ENCODE results near the gene SPPL3.

The SPPL3 gene

GRCh38 chr12:120869376-120869775, 34.8 kb downstream of the SPPL3 start:
- no peak for TF ChIP-seq CTCF (IDR thresholded peaks at IDR 0.05; ENCODE audit: low read depth, low read length, missing control alignments)
- in situ Hi-C loops (cut with HindIII; ENCODE audit: low sequenced_read_pairs): no loop called here
- no peak for DNase-seq (ENCODE audit: low read depth)

GRCh38 chr12:120866108-120866507, 38.0 kb downstream of the SPPL3 start:
- no peak for TF ChIP-seq CTCF (IDR thresholded peaks at IDR 0.05; ENCODE audit: low read depth, low read length, missing control alignments)
- DNase-seq (ENCODE audit: low read depth): no peak
- in situ Hi-C loops (cut with HindIII; ENCODE audit: low sequenced_read_pairs): no loop called here
- H3K4me3 ChIP-seq (ENCODE audit: low read depth, low read length): no peak overlapping the region

More at GRCh38 chr12:120869376-120869775, 34.8 kb downstream of the SPPL3 start:
- no peak overlapping the region for H3K4me3 ChIP-seq (ENCODE audit: low read depth, low read length)

GRCh38 chr12:120865098-120865497, 39.1 kb downstream of the SPPL3 start:
- no peak for TF ChIP-seq CTCF (IDR thresholded peaks at IDR 0.05; ENCODE audit: low read depth, low read length, missing control alignments)
- in situ Hi-C loops (cut with HindIII; ENCODE audit: low sequenced_read_pairs): no loop called here

GRCh38 chr12:120862664-120863063, 41.5 kb downstream of the SPPL3 start:
- no peak for TF ChIP-seq CTCF (IDR thresholded peaks at IDR 0.05; ENCODE audit: low read depth, low read length, missing control alignments)
- no peak overlapping the region for H3K4me3 ChIP-seq (ENCODE audit: low read depth, low read length)
- DNase-seq (ENCODE audit: low read depth): no peak
- in situ Hi-C loops (cut with HindIII; ENCODE audit: low sequenced_read_pairs): no loop called here

More at GRCh38 chr12:120865098-120865497, 39.1 kb downstream of the SPPL3 start:
- H3K4me3 ChIP-seq (ENCODE audit: low read depth, low read length): no peak overlapping the region
- DNase-seq (ENCODE audit: low read depth): no peak

GRCh38 chr12:120861074-120861795, 42.9 kb downstream of the SPPL3 start:
- DNase-seq (ENCODE audit: low read depth): no peak
- TF ChIP-seq CTCF (IDR thresholded peaks at IDR 0.05; ENCODE audit: low read depth, low read length, missing control alignments): no peak
- in situ Hi-C loops (cut with HindIII; ENCODE audit: low sequenced_read_pairs): no loop called here
- no peak overlapping the region for H3K4me3 ChIP-seq (ENCODE audit: low read depth, low read length)

GRCh38 chr12:120858306-120859088, 45.7 kb downstream of the SPPL3 start:
- H3K4me3 ChIP-seq (ENCODE audit: low read depth, low read length): no peak overlapping the region
- no peak for DNase-seq (ENCODE audit: low read depth)
- in situ Hi-C loops (cut with HindIII; ENCODE audit: low sequenced_read_pairs): no loop called here
- no peak for TF ChIP-seq CTCF (IDR thresholded peaks at IDR 0.05; ENCODE audit: low read depth, low read length, missing control alignments)

Measured in astrocyte of the cerebellum (primary cell).